Astrocyte (in vitro differentiated cells and primary cell): ENCODE measurements around the gene CACNG1.

Source experiments
- EZH2 ChIP-seq: IDR thresholded peaks from 2 replicates; pipeline ENCODE4 v1.6.1; 2012; ENCODE audit warnings: mild to moderate bottlenecking, low read length, inconsistent platforms; ENCODE audit not compliant: insufficient read depth
- TF ChIP-seq, protein P1 (sequence below): IDR thresholded peaks from 2 replicates; pipeline ENCODE4 v1.5.1; 2011; ENCODE audit warnings: low read depth, mild to moderate bottlenecking, inconsistent platforms, low read length, moderate library complexity; ENCODE audit not compliant: insufficient read depth

DNA sequence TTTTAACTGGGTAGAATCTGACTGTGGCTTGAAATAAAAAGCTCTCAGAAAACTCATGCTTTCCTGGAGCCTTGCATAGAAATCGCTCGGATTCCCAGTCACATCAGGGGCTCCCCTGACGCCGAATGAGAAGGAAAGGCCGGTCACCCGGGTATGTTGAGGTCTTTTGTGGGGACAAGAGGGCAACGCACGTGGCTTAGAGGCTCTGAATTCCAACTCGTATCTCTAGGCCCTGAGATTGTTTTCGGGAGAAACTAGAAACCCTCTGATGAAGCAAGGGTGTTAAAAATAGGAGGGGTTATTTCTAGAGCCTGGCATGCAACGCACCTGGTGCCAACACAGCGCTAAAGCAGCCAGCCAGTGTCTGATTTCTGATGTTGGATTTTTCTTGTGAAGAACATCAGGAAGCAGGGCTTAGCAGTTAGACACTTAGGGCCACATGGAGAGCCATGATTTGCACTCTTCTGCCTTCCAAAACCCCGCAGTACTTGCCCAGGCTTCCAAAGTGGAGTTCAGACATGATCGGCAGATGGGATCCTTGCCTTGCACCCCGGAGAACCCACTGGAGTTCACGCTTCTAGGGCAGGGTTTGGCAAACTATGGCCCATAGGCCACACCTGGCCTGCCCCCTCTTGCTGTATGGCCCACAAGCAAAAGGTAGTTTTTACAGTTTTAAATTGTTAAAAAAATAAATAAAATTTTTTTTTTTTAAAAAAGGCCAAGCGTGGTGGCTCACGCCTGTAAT is 12.6 kb downstream of the CACNG1 start:
- TF ChIP-seq, protein P1, sequence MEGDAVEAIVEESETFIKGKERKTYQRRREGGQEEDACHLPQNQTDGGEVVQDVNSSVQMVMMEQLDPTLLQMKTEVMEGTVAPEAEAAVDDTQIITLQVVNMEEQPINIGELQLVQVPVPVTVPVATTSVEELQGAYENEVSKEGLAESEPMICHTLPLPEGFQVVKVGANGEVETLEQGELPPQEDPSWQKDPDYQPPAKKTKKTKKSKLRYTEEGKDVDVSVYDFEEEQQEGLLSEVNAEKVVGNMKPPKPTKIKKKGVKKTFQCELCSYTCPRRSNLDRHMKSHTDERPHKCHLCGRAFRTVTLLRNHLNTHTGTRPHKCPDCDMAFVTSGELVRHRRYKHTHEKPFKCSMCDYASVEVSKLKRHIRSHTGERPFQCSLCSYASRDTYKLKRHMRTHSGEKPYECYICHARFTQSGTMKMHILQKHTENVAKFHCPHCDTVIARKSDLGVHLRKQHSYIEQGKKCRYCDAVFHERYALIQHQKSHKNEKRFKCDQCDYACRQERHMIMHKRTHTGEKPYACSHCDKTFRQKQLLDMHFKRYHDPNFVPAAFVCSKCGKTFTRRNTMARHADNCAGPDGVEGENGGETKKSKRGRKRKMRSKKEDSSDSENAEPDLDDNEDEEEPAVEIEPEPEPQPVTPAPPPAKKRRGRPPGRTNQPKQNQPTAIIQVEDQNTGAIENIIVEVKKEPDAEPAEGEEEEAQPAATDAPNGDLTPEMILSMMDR = no peak
- TF ChIP-seq EZH2 = no peak
